Lower leg skin (tissue), 3 donors: Measurements from ENCODE around the gene PISD.

ENCODE experiments used
- POLR2A ChIP-seq, 2 donors: fragments of 450-650 bp; IDR thresholded peaks; one replicate each; pipeline ENCODE4 v1.6.1; 2016 to 2017; ENCODE audit warnings: antibody characterized with exemption in 2 of 2, mild to moderate bottlenecking in 1 of 2, moderate library complexity in 1 of 2
- TF ChIP-seq, protein P1 (sequence below), 3 donors: fragments of 450-650 bp; IDR thresholded peaks; one replicate each; pipeline ENCODE4 v1.5.1; 2016; ENCODE audit warnings: antibody characterized with exemption in 3 of 3, mild to moderate bottlenecking in 3 of 3, moderate library complexity in 2 of 3

- TF ChIP-seq, protein P1, sequence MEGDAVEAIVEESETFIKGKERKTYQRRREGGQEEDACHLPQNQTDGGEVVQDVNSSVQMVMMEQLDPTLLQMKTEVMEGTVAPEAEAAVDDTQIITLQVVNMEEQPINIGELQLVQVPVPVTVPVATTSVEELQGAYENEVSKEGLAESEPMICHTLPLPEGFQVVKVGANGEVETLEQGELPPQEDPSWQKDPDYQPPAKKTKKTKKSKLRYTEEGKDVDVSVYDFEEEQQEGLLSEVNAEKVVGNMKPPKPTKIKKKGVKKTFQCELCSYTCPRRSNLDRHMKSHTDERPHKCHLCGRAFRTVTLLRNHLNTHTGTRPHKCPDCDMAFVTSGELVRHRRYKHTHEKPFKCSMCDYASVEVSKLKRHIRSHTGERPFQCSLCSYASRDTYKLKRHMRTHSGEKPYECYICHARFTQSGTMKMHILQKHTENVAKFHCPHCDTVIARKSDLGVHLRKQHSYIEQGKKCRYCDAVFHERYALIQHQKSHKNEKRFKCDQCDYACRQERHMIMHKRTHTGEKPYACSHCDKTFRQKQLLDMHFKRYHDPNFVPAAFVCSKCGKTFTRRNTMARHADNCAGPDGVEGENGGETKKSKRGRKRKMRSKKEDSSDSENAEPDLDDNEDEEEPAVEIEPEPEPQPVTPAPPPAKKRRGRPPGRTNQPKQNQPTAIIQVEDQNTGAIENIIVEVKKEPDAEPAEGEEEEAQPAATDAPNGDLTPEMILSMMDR (IDR thresholded peaks at IDR 0.05), result no peak
- TF ChIP-seq POLR2A (IDR thresholded peaks at IDR 0.05), result no peak
Observed at GRCh38 chr22:31678748-31679147, 16.7 kb upstream of the PISD start.
